HG03039 (cell line): ENCODE data around the gene MYH11.
"Not testable (repeated sequence)": the region's sequence is repeated elsewhere in the genome, so short reads cannot be mapped to it uniquely, and the experiment has no call there.

Experiments used
- ATAC-seq: cut with Tn5 transposase; IDR thresholded peaks from one replicate; pipeline ENCODE4 v1.9.1; 2021; ENCODE audit warnings: mild to moderate bottlenecking, moderate library complexity; ENCODE audit not compliant: unreplicated experiment

Gene MYH11

DNA sequence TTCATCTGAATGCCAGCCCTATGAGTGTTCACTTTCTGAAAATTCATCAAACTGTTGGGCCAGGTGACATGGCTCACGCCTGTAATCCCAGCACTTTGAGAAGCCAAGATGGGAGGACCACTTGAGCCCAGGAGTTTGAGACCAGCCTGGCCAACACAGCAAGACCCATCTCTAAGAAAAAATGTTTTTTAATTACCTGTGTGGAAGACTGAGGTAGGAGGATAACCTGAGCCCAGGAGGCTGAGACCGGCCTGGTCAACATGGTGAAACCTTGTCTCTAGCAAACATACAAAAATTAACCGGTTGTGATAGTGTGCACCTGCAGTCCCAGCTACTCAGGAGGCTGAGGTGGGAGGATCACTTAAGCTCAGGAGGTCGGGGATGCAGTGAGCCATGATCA is 10.3 kb downstream of the MYH11 start:
- no peak for ATAC-seq

DNA sequence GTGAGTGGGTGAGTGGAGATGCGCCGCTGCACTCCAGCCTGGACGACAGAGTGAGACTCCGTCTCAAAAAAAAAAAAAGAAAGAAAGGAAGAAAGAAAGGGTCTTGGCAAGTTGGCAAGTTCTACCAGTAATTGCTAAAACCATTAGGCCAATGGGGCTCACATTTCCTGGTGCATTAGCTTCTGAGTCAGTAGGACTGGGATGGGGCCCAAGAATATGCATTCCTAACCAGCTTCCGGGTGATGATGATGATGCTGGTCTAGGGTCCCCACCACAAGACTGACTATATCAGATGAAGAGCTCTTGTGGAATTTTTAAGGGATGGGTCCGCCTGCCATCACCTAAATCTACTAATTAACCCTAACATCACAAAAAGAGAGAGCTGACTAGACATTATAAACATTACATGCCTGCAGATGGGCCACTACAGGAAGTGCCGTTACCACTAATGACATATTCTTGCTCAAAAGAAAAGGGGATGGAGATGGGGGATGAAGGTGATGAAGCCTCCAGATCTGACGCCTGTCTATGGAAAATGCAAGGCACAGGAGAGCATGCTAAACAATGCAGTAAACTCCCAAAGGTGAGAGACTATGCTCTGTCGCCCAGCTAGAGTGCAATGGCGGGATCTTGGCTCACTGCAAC is 13.1 kb downstream of the MYH11 start:
- no peak for ATAC-seq

DNA sequence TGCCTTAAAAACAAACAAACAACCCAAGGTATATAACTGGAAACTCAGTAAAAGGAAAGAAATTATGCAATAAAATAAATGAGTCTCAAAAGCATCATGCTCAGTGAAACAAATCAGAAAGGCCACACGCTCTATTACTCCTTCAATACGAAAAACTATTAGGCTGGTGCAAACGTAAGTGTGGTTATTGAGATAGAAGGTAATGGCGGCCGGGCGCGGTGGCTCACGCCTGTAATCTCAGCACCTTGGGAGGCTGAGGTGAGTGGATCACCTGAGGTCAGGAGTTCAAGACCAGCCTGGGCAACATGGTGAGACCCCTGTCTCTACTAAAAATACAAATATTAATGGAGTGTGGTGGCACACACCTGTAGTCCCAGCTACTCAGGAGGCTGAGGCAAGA is 17.6 kb downstream of the MYH11 start:
- not testable (repeated sequence) for ATAC-seq

DNA sequence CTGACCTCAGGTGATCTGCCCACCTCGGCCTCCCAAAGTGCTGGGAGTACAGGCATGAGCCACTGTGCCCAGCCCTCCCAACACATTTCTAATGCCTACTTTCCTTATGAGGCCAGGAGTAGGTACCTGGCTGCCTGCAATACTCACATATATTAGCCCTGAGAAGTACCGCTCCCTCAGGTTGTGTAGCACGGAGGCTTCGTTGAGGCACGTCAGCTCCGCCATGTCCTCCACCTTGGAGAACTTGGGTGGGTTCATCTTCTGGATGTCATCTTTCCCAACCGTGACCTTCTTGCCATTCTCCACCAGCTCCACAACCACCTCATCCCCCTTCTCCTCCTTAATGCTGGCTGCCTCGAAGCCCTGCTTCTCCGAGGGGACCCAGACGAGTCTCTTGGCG is 19.1 kb downstream of the MYH11 start:
- ATAC-seq, result no peak

DNA sequence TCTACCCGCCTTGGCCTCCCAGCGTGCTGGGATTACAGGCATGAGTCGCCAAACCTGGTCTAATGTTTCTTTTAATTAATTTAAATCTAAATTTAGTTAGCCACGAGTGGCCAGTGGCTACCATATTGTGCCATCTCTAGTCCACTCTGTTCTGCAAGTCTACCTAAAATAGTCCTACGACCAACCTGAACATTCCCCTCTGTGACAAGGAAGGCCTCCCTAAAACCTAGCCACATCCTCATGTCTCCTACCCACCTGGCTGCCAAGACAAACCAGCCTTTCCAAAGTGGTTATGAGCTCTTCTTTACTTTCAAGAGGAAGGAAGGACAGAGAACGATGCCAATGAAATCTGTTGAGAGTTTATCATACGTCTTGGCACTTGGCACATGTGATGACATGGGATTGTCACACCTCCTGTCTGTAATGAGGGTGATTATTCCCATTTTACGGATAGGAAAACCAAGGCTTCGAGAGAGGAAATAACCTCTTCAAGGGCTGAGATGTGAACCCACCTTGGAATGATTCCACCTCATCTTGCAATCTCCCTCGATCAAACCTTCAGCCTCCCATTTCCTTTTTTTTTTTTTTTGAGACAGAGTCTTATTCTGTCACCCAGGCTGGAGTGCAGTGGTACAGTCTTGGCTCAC is 19.7 kb downstream of the MYH11 start:
- no peak for ATAC-seq

DNA sequence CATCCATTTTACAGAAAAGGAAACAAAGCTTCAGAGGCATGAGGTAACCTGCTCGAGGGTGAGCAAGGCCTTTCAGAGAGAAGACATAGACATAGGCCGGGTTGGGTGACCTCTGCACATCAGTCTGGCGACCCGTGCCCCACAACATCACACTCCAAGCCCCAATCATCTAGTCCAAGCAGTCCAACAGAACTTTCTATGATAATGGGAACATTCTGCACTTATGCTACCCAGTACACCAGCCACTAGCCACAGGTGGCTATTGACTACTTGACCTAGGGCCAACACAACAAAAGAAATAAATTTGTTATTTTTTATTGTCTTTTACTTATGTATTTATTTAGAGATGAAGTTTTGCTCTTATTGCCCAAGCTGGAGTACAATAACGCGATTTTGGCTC is 20.8 kb downstream of the MYH11 start:
- ATAC-seq, result no peak

DNA sequence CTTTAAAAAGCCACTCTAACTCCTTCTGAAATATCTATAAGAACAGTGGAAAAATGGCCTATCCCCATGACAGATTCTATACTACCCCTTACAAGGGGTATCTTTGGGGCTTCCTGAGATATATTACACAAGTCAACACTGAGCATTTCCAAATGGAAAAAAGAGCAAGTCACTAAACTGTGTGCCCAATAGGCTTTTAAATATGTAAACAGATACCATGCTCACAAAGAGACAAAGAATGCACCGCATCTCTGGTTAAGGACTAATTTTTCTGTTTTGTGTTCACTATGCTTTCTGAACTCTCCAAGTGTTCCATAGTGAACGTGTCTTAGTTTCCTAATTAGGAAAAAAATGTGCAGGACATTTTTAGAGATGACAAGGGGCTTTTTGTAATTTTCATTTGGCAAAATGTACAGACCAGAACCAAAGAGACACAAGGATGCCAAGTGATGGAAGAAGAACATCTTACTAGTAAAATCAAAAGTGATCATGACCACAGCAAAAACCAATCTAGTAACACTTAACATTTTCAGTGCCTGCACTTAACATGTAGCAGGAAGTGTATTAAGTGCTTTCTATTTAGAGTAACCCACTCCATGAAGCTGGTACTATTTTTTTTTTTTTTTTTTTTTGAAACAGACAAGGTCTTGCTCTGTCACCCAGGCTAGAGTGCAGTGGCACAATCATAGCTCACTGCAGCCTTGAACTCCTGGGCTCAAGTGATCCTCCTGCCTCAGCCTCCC is 21.5 kb downstream of the MYH11 start:
- no peak for ATAC-seq

DNA sequence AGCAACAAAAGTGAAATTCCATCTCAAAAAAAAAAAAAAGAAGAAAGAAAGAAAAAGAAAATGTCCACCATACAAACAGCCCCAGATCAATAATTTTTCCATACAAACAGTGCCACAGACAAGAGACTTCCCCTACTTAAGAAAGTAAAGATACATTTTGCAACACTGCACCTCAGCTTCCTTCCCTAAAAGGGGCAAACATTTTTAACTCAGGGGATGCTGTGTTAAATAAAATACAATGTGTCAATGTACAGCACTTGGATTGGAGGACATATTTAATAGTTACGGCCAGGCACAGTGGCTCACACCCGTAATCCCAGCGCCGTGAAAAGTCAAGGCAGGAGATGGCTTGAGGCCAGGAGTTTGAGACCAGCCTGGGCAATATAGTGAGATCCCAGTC is 22.3 kb downstream of the MYH11 start:
- no peak for ATAC-seq

DNA sequence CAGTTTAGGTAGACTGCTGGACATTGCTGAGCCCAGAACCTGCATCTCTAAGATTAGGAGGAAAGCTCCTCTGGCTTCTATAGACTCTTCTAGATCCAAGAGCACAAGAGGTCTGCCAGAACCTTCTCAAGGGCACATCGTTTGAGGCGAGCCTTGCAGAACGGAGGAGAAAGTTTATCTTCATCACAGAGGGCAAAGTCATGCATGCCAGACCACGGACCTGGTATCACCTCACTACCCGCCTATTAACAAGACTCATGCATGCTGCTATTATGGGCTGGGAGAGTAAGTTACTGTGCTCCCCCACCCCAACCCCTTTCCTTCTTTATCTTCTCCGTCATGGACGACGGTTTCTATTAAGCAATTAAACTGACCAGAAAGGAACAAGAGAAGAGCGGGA is 23.3 kb downstream of the MYH11 start:
- ATAC-seq, result no peak

DNA sequence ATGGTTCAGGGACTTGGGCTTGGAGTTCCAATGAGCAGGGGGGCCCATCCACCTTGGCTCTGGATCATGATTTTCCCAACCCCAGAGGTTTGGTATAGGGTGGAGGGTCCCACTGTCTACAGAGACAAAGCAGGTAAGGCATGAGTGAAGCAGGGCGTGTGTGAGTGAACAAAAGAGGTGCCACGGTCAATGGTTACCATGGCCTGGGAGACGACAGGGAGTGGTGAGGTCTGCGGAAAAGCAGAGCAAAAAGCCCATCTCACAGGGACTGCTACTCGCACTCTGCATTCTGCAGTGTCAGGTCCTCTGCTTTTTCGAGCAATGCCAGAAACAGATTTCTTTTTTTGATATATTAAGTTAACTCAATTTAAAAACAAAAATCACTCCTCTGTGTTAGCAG is 24.6 kb downstream of the MYH11 start:
- ATAC-seq, result no peak

DNA sequence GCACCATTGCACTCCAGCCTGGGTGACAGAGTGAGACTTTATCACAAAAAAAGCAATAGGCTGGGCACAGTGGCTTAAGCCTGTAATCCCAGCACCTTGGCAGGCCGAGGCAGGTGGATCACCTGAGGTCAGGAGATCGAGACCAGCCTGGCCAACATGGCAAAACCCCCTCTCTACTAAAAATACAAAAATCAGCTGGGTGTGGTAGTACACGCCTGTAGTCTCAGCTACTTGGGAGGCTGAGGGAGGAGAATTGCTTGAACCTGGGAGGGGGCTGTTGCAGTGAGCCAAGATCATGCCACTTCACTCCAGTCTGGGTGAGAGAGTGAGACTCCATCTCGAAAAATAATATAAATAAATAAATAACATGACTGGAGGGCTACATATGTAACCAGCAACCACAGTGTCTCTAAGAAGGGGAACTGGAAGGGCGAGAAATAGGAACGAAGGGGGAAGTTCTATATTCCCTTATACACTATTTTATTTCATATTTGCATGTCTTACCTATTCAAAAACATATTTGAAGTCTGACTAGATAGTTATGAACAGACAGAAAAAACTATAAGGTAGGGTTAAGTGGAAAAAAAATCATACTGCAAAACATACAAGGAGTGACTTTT is 25.9 kb downstream of the MYH11 start:
- ATAC-seq, result no peak

DNA sequence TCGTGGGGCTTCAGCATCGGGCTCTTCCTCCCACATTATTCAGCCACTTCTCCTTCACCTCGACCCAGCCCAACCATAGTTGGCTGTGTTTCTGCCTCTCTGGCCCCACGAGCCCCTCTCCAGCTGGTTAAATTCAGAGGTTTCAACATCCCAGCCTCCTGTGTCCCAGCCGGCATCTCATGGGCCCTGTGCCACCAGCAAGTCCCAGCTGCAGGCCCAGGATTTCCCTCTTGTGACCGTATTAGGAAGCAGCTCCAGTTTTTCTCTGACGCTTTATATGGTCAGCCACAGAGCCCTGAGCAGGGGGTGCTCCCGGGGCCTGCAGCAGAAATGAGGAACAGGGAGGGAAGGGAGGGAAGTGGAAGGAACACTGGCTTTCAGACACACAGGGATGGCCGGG is 27.4 kb downstream of the MYH11 start:
- no peak for ATAC-seq

DNA sequence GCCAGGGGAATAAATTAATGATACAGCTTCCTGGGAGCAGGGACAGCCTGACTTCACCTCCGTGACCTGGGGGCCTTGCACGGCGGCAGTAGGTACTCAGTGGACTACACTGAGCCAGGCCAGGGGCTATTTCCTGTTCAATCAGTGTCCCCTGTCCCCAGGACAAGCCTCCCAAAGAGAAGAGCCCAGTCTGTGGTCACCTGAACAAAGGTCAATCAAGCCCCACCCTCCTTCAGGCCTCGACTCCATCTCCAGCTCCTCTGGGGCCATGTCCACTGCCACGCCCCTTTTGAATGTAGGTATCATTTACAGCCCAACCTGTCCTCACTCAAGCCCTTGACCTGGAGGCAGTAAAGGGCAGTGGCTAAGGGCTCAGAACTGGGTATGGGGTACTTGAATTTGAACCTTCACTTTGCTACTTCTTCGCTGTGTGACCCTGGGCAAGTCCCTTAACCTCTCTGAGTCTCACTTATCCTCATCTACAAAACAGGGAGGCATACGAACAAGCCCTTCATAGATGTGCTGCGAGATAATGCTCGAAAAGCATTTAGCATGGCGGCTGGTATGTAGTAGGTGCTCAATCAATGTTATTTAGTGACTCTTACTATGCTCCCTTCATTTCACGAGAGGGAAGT is 29.0 kb downstream of the MYH11 start:
- ATAC-seq, result no peak

DNA sequence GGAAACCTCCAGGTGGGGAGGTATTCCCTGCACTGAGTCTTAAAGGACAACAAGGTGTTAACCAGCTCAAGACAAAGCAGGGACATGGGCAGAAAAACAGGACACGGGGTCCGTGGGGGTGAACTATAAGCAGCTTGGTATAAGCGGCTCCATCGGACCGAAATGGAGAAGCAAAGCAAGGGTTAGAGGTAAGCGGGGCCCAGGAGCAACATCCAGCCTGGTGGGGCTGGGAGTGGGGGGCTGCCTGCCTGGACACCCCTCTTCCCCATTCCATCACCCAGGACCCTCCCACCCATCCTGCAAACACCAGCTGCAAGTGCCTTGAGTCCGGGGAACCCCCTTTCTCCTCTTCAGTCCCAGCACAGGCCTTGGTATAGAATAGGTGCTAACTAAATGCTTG is 29.5 kb downstream of the MYH11 start:
- ATAC-seq, result no peak

DNA sequence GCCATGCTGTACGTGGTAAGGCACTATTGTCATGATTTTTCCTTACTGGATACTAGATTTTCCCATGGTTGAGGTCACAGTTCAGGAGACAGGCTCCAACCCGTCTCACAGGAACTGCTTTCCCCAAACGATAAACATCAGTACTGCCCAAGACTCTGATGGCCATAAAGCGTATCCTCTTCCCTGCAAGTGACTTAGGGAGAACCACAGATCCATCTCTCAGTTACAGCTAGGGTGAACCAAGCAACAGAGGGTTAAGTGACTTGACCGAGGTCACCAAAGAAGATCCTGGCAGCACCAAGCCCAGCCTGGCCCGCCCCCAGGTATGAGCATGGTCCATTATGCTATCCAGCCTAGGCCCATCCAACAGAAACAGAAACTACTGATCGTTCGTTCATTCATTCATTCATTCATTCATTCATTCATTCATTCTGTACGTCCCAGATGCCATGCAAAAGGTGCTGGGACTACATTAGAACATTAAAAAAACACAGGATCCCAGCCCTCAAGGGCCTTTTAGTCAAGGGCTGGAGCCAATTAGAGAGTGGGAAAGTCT is 31.0 kb downstream of the MYH11 start:
- ATAC-seq, result no peak

DNA sequence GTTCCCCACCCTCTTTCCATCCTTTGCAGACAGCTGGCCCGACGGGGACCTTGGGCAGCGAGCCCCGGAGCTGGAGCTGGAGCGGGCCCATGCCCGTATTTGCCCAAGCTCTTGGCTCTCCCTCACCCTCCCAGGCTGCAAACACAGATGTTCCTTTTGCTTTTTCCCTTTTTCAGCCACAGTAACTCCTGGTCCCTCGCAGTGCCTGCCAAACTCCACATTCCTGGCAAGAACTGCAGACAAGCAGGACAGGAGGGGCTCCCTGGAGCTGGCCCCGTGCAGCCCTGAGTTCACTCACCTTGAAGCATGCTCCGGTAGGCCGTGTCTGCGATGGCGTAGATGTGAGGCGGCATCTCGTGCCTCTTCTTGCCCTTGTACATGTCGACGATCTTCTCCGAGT is 33.9 kb downstream of the MYH11 start:
- ATAC-seq, result no peak

DNA sequence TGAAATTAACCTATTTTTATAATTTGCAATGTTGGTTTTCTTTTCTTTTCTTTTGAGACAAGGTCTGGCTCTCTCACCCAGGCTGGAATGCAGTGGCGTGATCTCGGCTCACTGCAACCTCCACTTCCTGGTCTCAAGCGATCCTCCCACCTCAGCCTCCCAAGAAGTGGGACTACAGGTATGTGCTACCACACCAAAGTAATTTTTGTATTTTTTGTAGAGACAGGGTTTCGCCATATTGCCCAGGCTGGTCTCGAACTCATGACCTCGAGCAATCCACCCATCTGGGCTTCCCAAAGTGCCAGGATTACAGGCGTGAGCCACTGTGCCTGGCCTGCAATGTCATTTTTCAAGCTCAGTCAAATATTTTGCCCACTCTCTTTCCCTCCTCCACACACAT is 36.0 kb downstream of the MYH11 start:
- ATAC-seq, result no peak

DNA sequence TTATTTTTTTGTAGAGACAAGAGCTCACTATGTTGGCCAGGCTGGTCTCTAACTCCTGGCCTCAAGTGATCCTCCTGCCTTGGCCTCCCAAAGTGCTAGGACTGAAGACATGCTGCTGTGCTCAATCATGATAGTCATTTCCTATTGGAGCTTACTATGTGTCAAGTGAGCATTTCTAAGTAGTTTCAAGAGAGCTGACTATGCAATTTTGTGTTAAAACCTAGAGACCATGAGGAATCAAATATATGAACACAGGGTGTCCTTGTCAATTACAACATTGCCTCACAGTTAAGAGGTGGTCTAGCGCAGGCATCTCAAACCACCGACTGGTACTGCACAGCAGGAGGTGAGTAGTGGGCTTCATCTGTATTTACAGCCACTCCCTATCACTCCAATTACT is 37.8 kb downstream of the MYH11 start:
- no peak for ATAC-seq

DNA sequence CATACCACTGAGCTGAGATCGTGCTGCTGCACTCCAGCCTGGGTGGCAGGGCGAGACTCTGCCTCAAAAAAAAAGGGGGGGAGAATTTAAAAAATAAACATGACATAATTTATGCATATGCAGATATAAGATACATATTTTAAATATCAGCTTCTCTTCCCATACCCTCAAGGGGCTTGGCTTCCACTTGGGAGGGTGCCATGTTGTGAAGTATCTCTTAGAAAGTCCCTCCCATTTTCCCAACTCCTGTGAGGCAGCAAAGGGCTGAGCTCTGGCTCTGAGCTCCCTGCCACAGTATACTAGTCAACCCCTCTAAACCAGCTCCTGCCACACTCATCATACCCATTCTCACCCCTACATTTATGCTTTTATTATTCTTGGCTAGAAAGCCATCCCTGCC is 39.4 kb downstream of the MYH11 start:
- ATAC-seq, result no peak

DNA sequence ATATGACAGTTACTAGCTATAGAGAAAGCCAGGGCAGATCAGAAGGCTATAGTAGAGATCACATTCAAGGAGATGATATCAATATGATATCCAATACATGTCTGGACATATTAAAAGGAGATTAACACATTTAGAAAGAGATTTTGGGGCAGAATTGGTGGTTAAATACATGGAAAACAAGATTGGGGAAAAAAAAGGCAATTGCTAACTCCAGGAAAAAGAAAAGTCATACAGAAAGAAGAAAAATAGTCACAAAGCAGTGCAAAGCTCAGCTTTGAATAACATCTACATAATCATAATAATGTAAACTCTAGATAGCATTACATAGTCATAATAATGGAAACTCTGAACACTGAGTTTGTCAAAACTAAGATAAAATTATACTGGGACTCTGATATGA is 40.6 kb downstream of the MYH11 start:
- ATAC-seq, result no peak

DNA sequence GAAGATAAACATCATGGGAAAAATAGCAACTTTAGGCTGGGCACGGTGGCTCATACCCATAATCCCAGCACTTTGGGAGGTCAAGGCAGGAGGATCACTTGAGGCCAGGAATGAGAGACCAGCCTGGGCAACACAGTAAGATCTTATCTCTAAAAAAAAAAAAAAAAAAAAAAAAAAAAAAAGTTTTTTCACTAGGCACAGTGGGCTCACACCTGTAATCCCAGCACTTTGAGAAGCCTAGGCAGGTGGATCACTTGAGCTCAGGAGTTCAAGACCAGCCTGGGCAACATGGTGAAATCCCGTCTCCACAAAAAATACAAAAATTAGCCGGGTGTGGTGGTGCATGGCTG is 44.5 kb downstream of the MYH11 start:
- ATAC-seq, result not testable (repeated sequence)
